Right lobe of liver (tissue), 6 donors: ENCODE data around the gene HPSE2. TPM values are rescaled to one million over a fixed set of nuclear protein-coding genes. Genes with fewer than 3 reads are reported as not detected.

Source experiments
- ATAC-seq, 4 donors: fragments of 200-7000 bp; cut with Tn5 transposase; one replicate each; pipeline ENCODE4 v1.9.1; 2020; ENCODE audit warnings: mild to moderate bottlenecking in 4 of 4, moderate library complexity in 4 of 4
- DNase-seq, 3 donors: peaks; one replicate each; pipeline ENCODE4 v3.0.0-alpha.2; 2020
- H3K27ac ChIP-seq, 3 donors: fragments of 200-600 bp; one replicate each; pipeline ENCODE4 v1.8.0; 2022
- H3K27me3 ChIP-seq, 2 donors: fragments of 200-600 bp; one replicate each; pipeline ENCODE4 v1.8.0; 2022
- H3K36me3 ChIP-seq, 4 donors: fragments of 200-600 bp; sonication (generic) in 1 of 4; one replicate each; pipeline versions ENCODE4 v1.5.1 to v1.8.0; 2017 to 2022; ENCODE audit warnings: control low read depth in 1 of 4
- H3K4me1 ChIP-seq, 4 donors: fragments of 200-600 bp; sonication (generic) in 1 of 4; one replicate each; pipeline versions ENCODE4 v1.5.1 to v1.8.0; 2017 to 2022; ENCODE audit warnings: control low read depth in 1 of 4
- H3K4me3 ChIP-seq, 3 donors: fragments of 200-600 bp; one replicate each; pipeline ENCODE4 v1.8.0; 2022
- H3K9me3 ChIP-seq, 4 donors: fragments of 200-600 bp; sonication (generic) in 1 of 4; one replicate each; pipeline versions ENCODE4 v1.5.1 to v1.8.0; 2017 to 2022; ENCODE audit warnings: control low read depth in 1 of 4
- CTCF ChIP-seq, 4 donors: fragments of 200-600 bp in 3 of 4; fragments of 450-650 bp in 1 of 4; IDR thresholded peaks; one replicate each; pipeline versions ENCODE4 v1.5.1 to v1.8.0; 2016 to 2022; ENCODE audit warnings: antibody characterized with exemption in 4 of 4, mild to moderate bottlenecking in 2 of 4
- POLR2A ChIP-seq: fragments of 450-650 bp; IDR thresholded peaks from one replicate; pipeline ENCODE4 v1.6.1; 2017; ENCODE audit warnings: antibody characterized with exemption, mild to moderate bottlenecking
- WGBS: methylation state at CpG from one replicate; pipeline ENCODE4 v1.1.6; 2018; ENCODE audit warnings: low coverage, low lambda C conversion rate; ENCODE audit not compliant: insufficient coverage; ENCODE audit errors: missing lambda C conversion rate; 5-methylcytosine and 5-hydroxymethylcytosine counted together
- intact Hi-C, 2 donors: fragments of 100-400 bp; cut with DNase I; formaldehyde crosslinking; loops; one replicate each; pipeline versions ENCODE4 v1.11.2 to v1.14.1; 2022
- total RNA-seq, 6 experiments: library from RNA; depleted of rRNA in 2 of 6; stranded (reverse); fragments of >200 nt in 2 of 6; fragmentation: NEBNext Ultra II Directional in 3 of 6; extraction: Animal tissue kit (Norgen Biotek cat#: 25700) in 3 of 6; gene quantifications; one replicate each; pipeline versions ENCODE4 v1.1.0 to v1.2.4, GENCODE V29; 2016 to 2023
- donor health status: DM: no; HTN: yes; CAD: no.
- donor health status: DM: no; HTN: no; CAD: no.
- donor health status: DM: no; HTN: no; CAD: no.
- donor health status: DM: no; HTN: yes; CAD: no.
- donor health status: DM: no; HTN: yes; CAD: no.

HPSE2 gene
- total RNA-seq, 6 experiments from 2014 or later, result not detected

- H3K4me1 ChIP-seq, result peaks cover 0 to 4% (median 0%) of the 10 kb centered on the region in 4 donors
- DNase-seq (no peak), ATAC-seq (peak in 1 of 4 donors; percentile 70)
- intact Hi-C loops, result no loop called here
- H3K9me3 ChIP-seq, result no peaks in the 10 kb centered on the region
- no peaks in the 10 kb centered on the region for H3K27me3 ChIP-seq
- no peaks in the 10 kb centered on the region for H3K36me3 ChIP-seq
- H3K27ac ChIP-seq, result no peak overlapping the region
- H3K4me3 ChIP-seq, result no peak overlapping the region
- TF ChIP-seq CTCF (IDR thresholded peaks at IDR 0.05) (no peak), POLR2A (no peak)
These were observed 658.5 kb downstream of the HPSE2 start for GRCh38 chr10:98577168-98577567.

- 41% methylated on average over 4 of the region's 4 CpGs for WGBS
- no peaks in the 10 kb centered on the region for H3K27me3 ChIP-seq
- no peak for TF ChIP-seq CTCF (IDR thresholded peaks at IDR 0.05)
- TF ChIP-seq POLR2A, result no peak
- H3K4me3 ChIP-seq, result no peak overlapping the region
- no peaks in the 10 kb centered on the region for H3K36me3 ChIP-seq
- no peaks in the 10 kb centered on the region for H3K9me3 ChIP-seq
- no peak for DNase-seq
- no peak overlapping the region for H3K27ac ChIP-seq
- intact Hi-C loops, result no loop called here
- H3K4me1 ChIP-seq, result peaks cover 0 to 4% (median 0%) of the 10 kb centered on the region in 4 donors
- no peak for ATAC-seq
These were observed 659.6 kb downstream of the HPSE2 start for GRCh38 chr10:98576096-98576495.

GRCh38 chr10:98572594-98572993, 663.1 kb downstream of the HPSE2 start:
- WGBS, result 52% methylated on average over 5 of the region's 5 CpGs
- no peaks in the 10 kb centered on the region for H3K27me3 ChIP-seq
- H3K9me3 ChIP-seq, result no peaks in the 10 kb centered on the region
- H3K4me3 ChIP-seq, result no peak overlapping the region
- ATAC-seq (no peak), DNase-seq (no peak)
- no peak for TF ChIP-seq POLR2A
- no peak for TF ChIP-seq CTCF (IDR thresholded peaks at IDR 0.05)
- intact Hi-C loops, result no loop called here
- no peak overlapping the region for H3K27ac ChIP-seq
- H3K4me1 ChIP-seq, result peaks cover 0 to 4% (median 0%) of the 10 kb centered on the region in 4 donors
- H3K36me3 ChIP-seq, result no peaks in the 10 kb centered on the region

- WGBS, result 57% methylated on average over 5 of the region's 5 CpGs
- no peaks in the 10 kb centered on the region for H3K27me3 ChIP-seq
- H3K36me3 ChIP-seq, result no peaks in the 10 kb centered on the region
- ATAC-seq (no peak), DNase-seq (no peak)
- intact Hi-C loops, result no loop called here
- H3K4me3 ChIP-seq, result no peak overlapping the region
- no peaks in the 10 kb centered on the region for H3K9me3 ChIP-seq
- no peak for TF ChIP-seq POLR2A
- TF ChIP-seq CTCF (IDR thresholded peaks at IDR 0.05), result no peak
- H3K27ac ChIP-seq, result no peak overlapping the region
- no peaks in the 10 kb centered on the region for H3K4me1 ChIP-seq
These were observed 664.8 kb downstream of the HPSE2 start for GRCh38 chr10:98570834-98571233.

- intact Hi-C loops, result no loop called here
- Histone ChIP-seq H3K4me3 (no peak overlapping the region), H3K36me3 (no peaks in the 10 kb centered on the region), H3K9me3 (no peaks in the 10 kb centered on the region), H3K27me3 (no peaks in the 10 kb centered on the region), H3K27ac (no peak overlapping the region), H3K4me1 (no peaks in the 10 kb centered on the region)
- no peak for TF ChIP-seq CTCF (IDR thresholded peaks at IDR 0.05)
- no peak for DNase-seq
- ATAC-seq, result no peak
These were observed 665.8 kb downstream of the HPSE2 start for GRCh38 chr10:98569853-98570252.
